ENCODE results near the gene NLN.
A peak's percentile ranks its signal among the peaks of the same experiment; 100 is the strongest.
"Not testable (repeated sequence)": the region's sequence is repeated elsewhere in the genome, so short reads cannot be mapped to it uniquely, and the experiment has no call there.

NLN gene

DNA sequence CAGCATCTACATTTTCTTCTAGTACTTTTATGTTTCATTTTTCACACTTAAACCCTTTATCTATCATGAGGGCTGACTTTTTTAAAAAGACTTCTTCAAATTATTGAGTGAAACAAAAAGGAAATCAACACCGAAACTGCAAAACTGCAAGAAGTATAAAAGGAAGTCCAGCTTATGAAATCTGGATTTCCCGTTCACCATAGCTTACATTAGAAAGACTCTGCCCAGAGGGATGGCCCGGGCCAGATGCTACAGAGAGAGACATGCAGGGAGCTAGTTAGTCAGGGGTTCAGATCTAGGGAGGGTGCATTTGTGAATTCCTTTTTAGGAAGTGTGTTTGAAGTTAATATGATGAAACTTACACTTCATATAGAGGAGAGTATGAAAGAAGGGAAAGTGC lies 10.0 kb downstream of the NLN start:
- DNase-seq (ENCODE audit: low read depth) = not testable (repeated sequence)

DNA sequence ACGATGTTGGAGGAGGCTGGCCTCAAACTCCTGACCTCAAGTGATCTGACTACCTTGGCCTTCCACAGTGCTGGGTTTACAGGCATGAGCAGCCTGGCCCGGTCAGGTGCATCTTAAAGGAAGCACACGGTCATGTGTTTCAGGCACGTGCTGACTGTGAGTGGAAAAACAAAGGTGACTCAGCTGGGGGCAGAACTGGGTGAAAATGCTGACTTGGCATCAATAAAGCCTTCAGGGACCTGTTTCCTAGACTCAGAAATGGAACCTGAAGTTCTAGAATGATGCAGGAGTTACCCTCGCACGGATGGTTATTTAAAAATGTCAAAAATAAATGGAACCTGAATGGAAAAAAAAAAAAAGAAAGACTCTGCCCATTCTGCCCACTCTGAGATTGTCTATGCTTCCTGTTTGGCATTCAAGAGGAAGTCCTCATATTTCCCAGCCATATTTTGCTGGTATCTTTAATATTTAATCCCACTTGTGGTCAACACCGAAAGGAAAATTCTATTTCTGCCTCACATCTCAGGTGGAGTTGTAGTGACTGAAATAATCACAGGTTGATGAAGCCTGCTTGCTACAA lies 12.3 kb downstream of the NLN start:
- not testable (repeated sequence) for DNase-seq (ENCODE audit: low read depth)

DNA sequence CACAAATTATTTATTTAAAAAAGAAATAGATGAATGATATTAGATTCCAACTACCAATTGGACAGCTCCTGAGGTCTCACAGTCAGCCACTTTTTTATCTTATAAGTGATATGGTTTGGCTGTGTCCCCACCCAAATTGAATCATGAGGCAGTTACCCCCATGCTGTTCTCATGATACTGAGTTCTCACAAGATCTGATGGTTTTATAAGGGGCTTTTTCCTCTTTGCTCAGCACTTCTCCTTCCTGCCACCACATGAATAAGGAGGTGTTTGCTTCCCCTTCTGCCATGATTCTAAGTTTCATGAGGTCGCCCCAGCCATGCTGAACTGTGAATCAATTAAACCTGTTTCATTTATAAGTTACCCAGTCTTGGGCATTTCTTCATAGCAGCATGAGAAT lies 12.9 kb downstream of the NLN start:
- DNase-seq (ENCODE audit: low read depth) = no peak

DNA sequence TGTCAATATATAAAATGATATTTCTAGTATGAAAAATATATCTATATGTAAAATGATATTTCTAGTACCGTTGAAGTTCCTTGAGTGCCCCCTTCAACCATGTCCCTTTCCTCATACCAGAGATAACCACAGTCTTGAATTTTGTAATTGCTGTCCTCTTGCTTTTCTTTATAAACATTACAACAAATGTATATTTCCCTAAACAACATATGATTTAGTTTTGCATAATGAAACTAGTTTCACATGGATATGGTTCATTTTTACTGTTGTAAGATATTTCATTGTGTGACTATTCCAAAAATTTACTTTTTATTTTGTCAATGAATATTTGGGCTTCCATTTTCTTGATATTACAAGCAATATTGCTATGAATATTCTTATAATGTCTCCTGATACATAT lies 14.0 kb downstream of the NLN start:
- DNase-seq (ENCODE audit: low read depth) = no peak

DNA sequence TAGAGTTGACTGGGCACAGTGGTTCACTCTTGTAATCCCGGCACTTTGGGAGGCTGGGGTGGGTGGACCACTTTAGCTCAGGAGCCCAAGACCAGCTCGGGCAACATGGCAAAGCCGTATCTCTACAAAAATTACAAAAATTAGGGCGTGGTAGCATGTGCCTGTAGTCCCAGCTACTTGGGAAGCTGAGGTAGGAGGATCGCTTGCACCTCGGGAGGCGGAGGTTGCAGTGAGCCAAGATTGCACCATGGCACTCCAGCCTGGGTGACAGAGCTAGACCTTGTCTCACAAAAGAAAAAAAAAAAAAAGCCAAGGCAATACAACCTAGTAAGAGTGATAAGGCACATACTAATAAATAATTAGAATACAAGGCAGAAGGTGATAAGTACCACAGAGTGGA lies 15.8 kb downstream of the NLN start:
- no peak for DNase-seq (ENCODE audit: low read depth)

DNA sequence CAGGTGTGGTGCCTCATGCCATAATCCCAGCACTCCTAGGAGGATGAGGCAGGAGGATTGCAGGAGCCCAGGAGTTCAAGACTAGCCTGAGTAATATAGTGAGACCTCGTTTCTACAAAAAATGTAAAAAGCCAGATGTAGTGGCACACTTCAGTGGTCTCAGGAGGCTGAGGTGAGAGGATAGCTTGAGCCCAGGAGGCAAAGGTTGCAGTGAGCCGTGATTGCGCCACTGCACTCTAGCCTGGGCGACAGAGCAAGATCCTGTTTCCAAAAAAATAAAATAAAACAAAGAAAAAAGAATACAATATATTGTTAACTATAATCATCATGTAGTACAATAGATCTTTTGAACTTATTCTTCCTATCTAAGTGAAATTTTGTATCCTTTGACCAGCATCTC lies 16.3 kb downstream of the NLN start:
- no peak for DNase-seq (ENCODE audit: low read depth)

DNA sequence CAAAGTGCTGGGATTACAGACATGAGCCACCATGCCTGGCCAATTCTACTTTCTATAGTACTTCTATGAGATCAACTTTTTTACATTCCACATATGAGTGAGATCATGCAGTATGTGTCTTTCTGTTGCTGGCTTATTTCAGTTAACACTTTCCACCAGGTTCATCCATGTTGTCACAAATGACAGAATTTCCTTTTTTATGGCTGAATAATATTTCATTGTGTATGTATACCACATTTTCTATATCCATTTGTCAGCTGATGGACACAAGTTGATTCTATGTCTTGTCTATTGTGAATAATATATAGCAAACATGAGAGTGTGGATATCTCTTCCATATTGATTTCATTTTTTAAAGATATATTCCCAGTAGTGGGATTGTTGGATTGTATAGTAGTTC lies 17.2 kb downstream of the NLN start:
- no peak for DNase-seq (ENCODE audit: low read depth)

DNA sequence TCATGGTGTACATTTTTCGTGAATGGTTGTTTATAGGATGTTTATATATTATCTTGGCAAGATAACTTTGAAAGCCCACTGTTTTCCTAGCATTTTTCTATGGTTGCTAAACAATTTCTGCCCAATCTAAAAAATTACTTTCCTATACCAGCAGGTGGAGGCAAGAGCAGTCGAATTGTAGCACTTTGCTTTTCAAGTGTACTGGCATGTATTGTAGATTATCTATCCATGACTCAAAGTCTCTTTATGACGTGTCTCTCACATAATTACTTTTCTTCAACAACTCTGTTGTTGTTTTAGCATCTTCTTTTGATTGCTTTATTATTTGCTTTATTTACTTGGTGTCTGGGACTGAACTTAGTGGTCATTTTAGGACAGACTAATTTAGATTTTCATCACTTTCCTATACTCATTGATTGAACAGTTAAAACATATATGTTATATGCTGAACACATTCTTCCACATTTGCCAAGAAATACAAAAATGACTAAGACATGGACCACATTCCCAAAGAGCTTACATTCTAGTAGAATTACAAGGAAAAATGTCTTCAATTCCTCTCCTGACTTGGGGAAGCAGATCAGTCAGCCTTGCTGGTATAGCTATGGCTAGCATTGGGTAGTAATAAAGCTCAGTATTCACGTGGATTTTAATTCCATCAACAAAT lies 20.7 kb downstream of the NLN start:
- no peak for DNase-seq (ENCODE audit: low read depth)

DNA sequence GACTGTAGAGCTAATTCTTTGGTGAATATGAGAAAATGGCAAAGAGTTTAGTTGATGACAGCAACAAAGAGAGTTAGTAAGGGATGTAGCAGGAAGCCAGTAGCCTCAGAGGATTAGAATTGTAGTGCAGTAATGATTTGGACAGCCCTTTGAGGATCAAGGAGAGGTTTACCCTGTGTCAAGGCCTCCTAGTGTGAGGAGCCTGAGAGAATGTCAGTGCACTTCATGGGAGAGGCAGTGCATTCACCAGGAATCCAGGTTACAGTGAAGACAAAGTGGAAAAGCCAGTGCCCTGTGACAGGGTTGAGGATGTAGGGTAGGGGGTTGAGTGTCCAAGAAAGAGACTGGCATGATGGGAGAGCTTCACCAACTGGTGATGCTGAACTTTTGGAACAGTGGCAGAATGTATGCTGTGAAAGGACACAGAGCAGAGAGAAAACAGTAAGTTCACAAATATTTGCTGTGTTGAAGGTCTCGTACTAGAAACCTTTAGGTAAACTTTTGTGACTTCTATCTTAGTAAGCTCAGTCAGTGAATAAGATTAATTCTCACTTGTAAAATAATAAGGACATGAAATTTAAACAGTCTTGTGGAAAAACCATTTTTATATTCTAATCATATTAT lies 27.3 kb downstream of the NLN start:
- no peak for DNase-seq (ENCODE audit: low read depth)

DNA sequence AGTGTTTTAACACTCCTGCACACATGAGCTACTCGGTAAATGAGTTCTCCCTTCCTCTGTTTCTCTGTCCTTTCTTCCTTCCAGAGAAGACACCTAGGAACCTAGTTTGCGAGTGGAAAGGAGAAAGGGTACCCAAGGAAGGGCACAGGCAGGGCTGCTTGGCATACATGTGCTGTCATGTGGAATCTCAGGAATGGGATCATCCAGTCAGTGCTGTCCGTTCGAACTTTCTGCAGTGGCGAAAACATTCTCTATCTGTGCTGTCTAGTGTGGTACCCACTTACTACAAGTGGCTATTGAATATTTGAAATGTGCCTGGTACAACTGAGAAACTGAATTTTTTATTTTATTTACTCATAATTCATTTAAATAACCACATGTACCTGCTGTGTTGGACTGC lies 28.0 kb downstream of the NLN start:
- DNase-seq (ENCODE audit: low read depth) = no peak

DNA sequence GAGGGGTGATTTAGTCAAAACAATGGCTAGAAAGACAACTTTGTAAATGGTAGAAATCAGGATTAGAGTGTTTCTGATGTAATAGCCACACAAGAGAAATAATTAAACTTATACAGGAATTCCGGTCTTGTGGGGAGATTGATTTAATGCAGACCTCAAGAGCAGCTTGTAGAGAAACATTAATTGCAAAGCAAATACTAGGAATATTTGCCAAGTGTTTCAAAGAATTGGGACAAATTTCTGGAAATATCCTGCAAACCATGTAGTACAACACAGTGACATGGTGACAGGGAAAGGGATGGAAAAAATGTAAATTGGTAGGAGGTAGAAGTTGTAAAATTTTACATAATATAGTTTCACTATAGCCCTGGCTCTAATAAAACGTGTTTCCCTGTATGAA lies 28.9 kb downstream of the NLN start:
- DNase-seq (ENCODE audit: low read depth) = no peak

DNA sequence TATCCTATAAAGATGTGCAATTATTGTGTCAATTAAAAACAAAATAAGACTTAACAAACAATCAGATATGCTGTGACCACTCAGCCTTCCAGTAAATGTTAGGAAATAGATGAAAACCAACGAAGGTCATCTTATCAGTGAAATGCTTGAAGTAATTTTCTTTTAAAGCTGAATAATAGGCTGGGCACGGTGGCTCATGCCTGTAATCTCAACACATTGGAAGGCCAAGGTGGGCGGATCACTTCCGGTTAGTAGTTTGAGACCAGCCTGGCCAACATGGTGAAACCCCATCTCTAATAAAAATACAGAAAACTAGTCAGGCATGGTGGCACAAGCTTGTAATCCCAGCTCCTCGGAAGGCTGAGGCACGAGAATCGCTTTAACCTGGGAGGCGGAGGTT lies 31.2 kb downstream of the NLN start:
- DNase-seq (ENCODE audit: low read depth) = no peak

DNA sequence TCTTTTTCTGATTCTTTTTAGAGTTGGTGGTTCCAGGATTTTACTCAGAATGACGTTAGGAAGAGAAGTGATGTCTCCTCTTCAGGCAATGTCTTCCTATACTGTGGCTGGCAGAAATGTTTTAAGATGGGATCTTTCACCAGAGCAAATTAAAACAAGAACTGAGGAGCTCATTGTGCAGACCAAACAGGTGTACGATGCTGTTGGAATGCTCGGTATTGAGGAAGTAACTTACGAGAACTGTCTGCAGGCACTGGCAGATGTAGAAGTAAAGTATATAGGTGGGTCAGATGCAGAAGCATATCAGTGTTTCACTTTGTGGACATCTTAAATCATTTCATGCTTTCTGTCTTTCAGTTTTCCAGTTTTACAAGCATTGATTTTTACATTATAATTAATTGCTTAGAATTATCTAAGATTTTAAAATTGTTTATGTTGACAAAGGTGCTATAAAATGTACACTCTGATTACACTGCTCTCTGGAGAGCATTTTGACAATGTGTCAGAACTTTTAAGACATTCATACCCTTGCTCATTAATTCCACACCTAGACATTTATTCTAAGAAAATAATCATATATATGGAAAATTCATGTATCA lies 36.6 kb downstream of the NLN start:
- no peak for DNase-seq (ENCODE audit: low read depth)

DNA sequence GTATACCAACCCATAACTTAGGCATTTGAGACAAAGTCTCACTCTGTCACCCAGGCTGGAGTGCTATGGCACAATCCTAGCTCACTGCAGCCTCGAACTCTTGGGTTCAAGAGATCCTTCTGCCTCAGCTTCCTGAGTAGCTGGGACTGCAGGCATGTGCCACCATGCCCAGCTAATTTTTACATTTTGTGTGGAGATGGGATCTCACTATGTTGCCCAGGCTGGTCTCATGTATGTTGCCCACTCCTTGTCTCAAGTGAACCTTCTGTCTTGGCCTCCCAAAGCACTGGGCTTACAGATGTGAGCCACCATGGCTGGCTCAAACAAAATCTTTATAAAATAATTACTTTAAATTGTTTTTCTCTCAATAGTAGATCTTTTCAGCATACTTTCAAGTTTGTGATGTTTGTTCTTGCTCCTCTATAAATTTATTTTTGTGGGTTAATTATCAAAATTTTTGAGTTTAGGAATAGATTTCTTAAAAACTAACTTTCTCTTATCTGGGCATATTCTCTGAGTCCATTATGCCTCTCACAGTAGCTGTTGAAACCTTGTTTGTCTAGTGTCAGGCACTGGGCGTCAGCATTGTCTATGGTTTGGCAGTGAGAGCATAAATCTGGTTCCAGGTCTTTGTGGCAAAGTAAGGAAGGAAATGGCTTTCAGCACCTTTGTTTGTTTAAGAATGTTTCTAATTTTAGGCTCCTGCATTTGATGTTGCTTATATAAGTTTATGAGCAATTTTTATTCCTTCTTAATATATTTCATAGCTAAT lies 38.7 kb downstream of the NLN start:
- DNase-seq (ENCODE audit: low read depth) = peak; percentile 21

DNA sequence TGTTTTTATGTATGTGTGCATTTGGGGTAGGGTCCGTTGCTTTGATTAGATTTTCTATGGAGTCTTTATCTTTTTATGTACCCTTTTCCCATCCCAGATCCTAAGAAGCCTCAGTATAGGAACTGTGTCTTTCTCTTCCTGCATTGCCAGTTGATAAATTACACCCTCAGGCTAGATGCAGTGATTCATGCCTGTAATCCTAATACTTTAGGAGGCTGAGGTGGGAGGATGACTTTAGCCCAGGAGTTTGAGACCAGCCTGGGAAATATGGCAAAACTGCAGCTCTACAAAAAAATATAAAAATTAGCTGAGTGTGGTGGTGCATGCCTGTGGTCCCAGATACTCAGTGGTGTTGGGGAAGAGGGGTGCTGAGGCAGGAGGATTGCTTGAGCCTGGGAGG lies 40.2 kb downstream of the NLN start:
- DNase-seq (ENCODE audit: low read depth) = no peak

DNA sequence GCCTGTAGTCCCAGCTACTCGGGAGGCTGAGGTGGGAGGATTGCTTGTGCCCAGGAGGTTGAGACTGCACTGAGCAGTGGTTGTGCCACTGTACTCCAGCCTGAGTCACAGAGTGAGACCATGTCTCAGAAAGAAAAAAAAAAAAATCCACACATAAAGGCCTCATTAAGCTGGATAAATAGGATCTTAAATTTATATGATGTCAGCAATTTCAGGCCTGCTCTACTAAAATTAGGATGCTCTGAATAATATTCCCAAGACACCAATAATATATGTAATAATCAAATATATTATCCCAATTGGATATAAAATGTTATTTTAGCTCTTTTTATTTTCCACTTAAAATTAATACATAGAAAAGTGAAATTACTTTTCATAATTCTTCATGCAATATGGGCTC lies 43.6 kb downstream of the NLN start:
- no peak for DNase-seq (ENCODE audit: low read depth)

DNA sequence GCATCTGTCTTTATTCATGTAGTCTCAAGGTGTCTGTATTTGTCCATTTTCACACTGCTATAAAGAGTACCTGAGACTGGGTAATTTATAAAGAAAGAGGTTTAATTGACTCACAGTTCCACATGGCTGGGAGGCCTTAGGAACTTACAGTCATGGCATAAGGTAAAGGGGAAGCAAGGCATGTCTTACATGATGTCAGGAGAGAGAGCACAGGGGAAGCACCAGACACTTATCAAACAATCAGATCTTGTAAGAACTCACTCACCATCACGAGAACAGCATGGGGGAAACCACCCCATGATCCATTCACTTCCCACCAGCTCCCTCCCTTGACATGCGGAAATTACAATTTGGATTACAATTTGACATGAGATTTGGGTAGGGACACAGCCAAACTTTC lies 44.2 kb downstream of the NLN start:
- no peak for DNase-seq (ENCODE audit: low read depth)

DNA sequence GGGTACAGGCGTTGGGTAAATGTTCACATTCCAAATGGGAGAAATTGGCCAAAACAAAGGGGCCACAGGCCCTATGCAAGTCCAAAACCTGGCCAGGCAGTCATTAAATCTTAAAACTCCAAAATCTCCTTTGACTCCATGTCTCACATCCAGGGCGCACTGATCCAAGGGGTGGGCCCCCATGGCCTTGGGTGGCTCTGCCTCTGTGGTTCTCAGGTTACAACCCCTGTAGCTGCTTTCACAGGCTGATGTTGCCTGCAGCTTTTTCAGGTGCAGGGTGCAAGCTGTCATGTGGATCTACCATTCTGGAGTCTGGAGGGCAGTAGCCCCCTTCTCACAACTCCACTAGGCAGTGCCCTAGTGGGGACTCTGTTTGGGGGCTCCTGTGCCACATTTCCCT lies 44.8 kb downstream of the NLN start:
- no peak for DNase-seq (ENCODE audit: low read depth)

DNA sequence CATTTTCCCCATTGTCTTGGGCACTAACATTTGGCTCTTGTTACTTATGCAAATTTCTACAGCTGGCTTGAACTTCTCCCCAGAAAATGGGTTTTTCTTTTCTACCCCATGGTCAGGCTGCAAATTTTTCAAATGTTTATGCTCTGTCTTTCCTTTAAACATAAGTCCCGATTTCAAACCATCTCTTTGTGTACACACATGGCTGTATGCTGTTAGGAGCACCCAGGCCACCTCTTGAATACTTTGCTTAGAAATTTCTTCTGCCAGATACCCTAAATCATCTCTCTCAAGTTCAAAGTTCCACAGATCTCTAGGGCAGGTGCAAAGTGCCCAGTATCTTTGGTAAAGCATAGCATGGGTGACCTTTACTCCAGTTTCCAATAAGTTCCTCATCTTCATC lies 45.6 kb downstream of the NLN start:
- DNase-seq (ENCODE audit: low read depth) = no peak

DNA sequence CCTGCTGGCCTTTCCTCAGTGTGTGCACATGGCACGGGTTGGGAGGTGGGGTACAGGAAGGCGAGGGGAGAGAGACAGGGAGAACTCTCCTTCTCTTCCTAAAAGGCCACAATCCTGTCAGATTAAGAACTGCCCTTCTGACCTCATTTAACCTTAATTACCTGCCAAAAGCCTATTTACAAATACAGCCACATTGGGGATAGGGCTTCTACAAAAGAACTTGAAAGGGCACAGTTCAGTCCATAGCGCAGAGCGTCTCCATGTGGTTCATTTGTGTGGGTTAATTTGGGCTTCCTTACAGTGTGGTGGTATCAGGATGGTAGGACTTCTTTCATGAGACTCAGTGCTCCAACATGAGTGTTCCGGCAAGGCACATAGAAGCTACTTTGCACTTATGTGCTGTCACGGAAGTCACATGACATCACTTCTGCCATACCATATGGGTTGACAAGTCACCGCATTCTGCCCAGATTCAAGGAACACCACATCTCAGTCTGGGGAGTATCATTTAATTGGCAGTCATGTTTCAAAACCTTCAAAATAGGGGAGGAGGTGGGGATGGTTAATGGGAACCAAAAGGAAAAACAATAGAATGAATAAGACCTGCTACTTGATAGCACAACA lies 46.8 kb downstream of the NLN start:
- no peak for DNase-seq (ENCODE audit: low read depth)

DNA sequence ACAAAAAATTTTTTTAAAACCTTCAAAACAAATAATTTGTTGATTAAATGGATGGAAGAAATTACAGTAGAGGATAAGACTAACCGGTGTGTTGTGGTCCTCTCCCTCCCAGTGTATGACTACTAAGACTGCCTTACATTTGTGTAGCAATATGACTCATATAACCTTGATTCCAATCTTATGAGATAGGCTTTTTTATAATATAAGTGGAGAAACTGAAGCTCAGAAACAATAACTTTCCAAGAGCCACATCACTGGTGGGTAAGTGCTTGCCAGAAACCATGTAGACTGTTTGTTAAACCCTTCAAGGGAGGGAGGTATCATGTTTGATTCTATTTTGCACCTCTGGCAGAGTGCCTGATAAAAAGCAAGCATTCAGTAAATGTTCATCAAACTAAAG lies 47.5 kb downstream of the NLN start:
- no peak for DNase-seq (ENCODE audit: low read depth)

DNA sequence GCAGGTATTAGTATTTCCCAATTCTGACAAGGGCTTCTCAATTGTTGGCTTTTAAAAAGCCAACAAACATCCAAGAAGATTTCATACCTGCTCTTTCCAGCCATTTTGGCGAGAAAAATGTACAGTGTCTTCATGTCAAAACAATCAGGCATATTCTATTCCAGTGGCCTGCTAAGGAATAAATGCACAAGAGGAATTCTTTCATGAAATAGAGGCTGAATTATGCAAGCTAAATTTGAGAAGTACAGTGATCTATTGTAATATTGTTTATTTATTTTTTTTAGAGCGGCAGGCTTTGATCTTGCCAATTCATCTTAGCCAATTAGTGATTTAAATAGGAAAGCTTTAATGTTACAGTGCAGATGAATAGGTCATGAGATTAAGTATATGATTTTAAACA lies 49.3 kb downstream of the NLN start:
- DNase-seq (ENCODE audit: low read depth) = no peak

Data from stimulated activated CD8-positive, alpha-beta memory T cell treated with anti-CD3 and anti-CD28 coated beads, Interleukin-12 subunit alpha, Interleukin-12 subunit beta, amount 100 ng/mL, for 1 hour (primary cell).